ENCODE measurements around the gene YWHAE. TPM values are rescaled to one million over a fixed set of nuclear protein-coding genes. Genes with fewer than 3 reads are reported as not detected.
"Not testable (repeated sequence)": the region's sequence is repeated elsewhere in the genome, so short reads cannot be mapped to it uniquely, and the experiment has no call there.

YWHAE gene
- total RNA-seq, 1 experiment from 2014 or later: 659 TPM

DNA sequence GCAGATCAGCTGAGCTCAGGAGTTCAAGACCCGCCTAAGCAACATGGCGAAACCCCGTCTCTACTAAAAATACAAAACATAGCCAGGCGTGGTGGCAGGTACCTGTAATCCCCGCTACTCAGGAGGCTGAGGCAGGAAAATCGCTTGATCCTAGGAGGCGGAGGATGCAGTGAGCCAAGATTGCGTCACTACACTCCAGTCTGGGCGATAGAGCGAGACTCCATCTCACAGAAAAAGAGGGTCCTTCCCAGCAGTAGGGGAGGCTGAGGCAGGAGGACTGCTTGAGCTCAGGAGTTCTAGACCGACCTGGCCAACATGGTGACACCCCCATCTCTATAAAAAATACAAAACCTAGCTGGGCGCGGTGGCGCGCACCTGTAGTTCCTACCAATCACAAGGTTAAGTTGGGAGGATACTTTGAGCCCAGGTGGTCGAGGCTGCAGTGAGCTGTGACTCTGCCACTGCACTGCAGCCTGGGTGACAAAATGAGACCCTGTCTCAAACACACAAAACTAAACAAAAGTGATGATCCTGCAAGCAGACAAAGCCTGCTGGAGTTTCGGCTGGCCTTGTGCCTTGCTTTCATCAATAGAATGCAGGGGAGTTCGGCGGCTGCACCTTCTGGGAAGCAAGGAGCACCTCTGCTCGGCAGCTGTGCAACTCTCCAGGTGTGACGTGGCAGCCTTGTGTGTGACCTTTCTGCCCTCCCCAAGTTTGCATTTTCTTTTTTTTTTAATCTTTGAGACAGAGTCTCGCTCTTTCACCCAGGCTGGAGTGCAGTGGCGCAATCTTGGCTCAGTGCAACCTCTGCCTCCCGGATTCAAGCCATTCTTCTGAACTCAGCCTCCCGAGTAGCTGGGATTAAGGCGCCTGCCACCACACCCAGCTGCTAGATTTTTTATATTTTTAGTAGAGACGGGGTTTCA lies 12.4 kb upstream of the YWHAE start:
- DNase-seq (ENCODE audit: low spot score): no peak

DNA sequence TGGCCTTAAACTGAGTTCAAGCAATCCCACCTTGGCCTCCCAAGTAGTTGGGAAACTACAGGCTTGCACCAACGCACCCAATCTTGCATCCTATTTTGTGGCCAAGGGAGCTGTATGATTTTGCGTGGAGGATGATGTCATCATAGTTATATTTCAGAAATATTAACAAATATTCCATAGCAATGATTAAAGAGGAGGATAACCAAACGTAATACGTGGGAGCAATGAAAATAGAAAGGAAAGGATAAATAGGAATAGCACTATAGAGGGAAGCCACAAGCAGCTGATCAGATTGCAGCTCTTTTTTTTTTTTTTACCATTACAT lies 2.2 kb upstream of the YWHAE start:
- DNase-seq (ENCODE audit: low spot score): no peak

DNA sequence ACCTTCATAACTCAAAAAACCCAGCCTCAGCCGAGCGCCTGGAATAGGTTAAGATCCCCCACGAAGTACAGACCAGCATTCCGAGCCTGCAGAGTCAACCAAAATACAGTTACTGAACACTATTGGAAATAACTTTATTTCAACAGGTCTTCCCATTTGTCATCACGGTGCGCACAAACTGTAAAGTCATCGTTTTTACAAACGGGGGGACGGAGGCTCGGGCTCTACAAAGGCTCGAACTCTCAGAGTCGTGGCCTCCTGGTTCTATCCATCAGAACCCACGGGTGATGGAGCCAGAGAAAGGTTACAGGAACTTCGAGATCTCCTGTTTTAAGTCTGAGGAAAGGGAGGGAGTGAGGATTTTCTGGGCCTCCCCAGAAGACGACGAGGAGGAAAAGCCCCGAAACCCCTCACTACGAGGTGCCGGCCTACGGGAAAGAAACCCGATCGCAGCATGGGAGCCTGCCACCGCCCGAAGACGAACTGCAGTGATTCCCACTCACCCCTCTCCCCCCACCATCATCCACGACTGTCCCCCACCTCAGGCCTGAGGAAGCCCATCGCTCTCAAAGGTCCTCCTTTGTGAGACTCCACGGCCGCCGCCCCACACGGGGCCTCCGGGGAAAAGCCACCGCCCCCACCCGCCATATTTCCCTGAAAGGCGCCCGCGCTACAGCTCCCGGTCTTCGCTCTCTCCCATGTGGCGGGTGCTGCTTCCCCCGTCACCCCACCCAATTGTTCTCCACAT lies 917 bp downstream of the YWHAE start:
- DNase-seq (ENCODE audit: low spot score): peak; percentile 19

DNA sequence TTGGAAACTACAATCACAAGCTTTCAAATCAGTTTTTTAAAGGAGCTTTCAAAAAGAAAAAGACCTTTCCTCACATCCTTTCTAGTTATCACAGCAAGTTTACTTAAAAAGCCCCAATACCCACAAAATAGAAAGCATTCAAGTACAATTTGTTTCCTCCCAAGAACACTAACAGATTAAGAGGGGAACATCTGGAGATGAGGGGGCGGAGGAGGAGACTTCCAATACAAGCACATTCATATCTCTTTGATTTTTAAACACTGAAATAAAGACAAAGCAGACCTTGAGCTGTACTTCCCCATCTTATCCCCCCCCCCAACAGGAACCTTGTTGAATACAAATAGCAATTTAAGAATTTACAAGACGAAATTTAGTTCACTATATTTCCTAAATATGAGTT lies 2.0 kb downstream of the YWHAE start:
- no peak for DNase-seq (ENCODE audit: low spot score)

DNA sequence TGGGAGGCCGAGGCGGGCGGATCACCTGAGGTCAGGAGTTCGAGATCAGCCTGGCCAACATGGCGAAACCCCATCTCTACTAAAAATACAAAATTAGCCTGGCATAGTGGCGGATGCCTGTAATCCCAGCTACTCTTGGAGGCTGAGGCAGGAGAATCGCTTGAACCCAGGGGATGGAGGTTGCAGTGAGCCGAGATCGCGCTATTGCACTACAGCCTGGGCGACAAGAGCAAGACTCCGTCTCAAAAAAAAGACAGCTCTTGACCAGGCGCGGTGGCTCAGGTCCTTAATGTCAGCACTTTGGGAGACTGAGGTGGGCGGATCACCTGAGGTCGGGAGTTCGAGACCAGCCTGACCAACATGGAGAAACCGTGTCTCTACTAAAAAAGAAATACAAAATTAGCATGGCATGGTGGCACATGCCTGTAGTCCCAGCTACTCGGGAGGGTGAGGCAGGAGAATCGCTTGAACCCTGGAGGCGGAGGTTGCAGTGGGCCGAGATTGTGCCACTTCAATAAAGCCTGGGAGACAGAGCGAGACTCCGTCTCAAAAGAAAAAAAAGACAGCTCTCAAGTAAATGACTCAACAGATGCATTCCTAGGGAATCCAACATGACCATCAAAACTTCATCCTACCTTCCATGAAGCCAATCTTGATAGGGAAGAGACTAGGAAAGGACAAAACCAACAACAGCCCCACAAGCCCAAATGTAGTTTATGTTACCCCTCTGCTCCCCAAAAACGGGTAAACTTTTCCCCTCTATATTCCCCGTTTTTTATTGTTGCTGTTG lies 4.0 kb downstream of the YWHAE start:
- not testable (repeated sequence) for DNase-seq (ENCODE audit: low spot score)

DNA sequence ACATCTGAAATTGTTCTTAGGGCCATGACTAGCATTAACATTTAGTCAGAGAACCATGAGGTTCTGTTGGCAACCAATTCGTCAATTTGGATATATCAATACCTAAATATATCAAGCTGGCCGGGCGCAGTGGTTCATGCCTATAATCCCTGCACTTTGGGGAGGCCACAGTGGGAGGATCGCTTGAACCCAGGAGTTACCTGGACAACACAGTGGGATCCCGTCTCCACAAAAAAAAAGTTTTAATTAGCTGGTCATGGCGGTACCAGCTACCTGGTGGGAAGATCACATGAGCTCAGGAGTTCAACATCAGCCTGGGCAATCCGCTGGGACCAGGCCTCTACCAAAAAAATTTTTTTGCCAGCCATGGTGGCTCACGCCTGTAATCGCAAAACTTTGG lies 8.4 kb downstream of the YWHAE start:
- DNase-seq (ENCODE audit: low spot score): no peak

DNA sequence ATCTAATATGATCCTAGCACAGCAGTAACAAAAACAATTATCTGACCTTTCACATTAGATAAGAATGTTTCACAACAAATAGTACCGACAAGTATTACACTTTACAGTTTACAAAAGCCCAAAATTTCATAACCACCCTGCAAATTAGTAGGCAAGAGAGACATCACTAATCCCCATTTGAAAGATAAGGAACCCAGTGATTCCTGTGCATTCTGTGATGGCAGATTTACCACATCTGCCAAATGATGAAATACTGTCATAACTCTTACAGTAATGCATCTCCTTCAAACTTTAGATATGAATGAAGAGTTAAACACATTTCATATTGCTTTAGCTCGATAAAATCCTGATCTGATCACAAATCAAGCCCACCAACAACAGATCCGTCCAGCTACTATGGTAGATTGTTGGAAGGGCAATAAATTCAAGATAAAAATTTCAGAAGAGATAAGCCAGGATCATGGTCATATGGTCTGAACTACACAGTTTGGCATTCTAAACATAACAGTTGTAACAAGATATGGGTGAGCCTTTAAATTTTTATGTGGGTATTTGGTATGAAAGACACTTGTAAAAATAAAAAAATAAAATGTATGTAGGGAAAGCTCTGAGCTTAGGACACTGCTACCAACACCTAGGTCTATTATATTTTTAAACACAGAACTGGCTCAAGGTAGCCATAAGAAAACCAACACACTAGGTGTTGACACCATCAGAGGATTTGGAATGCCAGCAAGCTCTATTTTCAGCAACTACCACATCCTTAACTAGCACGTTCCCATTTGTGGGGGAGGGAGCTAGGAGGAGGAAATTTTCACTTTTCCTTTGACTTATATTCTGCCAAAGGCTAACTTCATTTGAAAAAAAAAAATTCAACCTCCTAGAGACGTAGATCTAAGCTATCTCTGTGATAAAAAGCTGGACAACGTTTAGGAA lies 9.3 kb downstream of the YWHAE start:
- no peak for DNase-seq (ENCODE audit: low spot score)

DNA sequence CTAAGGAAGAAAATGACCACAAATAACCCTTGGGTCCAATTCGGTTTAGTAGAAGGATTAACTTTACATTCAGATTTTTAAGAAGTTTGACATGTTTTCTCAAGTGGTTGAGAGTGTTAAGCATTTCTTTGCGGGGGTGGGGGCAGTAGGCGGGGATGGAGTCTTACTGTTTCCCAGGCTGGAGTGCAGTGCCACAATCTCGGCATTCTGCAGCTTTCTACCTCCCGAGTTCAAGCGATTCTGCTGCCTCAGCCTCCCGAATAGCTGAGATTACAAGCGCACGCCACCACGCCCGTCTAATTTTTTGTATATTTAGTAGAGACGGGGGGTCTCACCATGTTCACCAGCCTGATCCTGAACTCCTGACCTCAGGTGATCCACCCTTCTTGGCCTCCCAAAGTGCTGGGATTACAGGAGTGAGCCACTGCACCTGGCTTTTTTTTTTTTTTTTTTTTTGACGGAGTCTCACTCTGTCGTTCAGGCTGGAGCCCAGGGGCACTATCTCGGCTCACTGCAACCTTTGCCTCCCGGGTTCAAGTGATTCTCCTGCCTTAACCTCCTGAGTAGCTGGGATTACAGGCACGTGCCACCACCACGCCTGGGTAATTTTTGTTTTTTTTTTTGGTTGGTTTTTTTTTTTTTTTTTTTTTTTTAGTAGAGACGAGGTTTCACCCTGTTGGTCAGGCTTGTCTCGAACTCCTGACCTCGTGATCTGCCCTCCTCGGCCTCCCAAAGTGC lies 12.4 kb downstream of the YWHAE start:
- DNase-seq (ENCODE audit: low spot score): not testable (repeated sequence)

DNA sequence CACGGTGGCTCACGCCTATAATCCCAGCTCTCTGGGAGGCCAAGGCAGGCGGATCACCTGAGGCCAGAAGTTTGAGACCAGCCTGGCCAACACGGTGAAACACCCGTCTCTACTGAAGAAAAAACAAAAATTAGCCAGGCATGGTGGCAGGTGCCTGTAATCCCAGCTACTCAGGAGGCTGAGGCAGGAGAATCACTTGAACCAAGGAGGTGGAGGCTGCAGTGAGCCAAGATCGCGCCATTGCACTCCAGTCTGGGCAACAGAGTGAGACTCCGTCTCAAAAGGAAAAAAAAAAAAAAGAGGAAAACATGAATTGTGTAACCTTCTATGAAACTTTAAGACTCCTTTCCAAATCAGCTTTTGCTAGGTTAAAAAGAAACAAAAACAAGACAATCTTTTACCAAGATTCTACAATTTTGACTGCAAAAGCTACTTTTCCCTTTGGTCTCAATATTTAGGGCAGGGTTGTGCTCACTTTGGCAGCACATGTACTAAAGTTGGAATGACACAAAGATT lies 13.3 kb downstream of the YWHAE start:
- DNase-seq (ENCODE audit: low spot score): not testable (repeated sequence)

DNA sequence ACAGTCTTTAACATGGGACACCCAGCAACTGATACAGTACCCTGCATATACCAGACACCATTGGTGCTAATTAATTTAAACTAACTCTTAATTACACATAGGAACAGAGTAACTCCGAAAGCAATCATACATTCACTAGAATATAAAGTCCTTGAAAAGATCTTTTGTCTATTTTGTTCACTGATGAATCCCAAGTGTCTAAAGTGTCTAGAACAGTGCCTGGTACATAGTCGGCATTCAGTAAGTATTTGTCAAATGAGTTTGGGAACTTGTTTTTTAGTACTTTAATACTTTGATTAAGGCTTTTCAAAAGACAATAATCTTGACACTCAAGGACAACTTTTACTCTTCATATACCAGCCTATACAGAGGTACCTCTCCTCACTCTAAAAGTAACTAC lies 13.8 kb downstream of the YWHAE start:
- no peak for DNase-seq (ENCODE audit: low spot score)

DNA sequence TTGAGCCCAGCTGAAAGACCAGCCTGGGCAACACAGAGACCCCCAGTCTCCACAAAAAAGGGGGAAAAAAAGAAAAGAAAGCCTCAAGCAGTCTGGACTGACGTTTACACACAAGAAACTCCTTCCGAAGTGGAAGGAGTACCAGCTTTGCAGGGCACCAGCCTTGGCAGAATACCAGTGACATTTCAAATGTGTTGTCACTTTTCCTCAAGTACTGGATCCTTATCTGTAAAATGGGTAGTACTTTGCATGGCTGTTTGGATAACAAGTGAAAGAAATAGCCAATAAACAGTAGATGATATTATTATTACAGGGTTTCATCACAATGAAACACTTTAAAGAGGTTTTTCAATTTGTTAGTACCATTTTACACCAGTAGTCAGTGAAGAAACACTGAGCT lies 14.2 kb downstream of the YWHAE start:
- no peak for DNase-seq (ENCODE audit: low spot score)

DNA sequence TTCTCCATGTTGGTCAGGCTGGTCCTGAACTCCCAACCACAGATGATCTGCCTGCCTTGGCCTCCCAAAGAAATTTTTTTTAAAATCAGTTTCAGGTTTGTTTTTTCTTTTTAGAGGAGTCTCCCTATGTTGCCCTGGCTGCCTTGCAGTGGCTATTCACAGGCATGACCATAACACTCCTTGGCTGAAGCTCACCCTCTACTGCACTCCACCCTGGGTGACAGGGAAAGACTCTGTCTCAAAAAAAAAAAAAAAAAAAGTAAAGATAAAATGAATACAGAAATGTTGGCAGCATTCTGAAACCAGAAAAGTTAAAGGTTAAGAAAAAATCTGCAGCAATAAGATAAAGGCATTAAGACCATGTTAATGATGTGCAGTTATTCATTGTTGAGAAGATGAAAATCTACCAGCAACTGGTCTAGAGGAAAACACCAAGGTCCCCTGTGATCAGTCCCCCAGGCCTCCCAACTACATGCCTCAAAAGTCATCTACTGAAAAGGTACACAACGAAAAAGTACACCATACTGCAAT lies 15.1 kb downstream of the YWHAE start:
- DNase-seq (ENCODE audit: low spot score): no peak

DNA sequence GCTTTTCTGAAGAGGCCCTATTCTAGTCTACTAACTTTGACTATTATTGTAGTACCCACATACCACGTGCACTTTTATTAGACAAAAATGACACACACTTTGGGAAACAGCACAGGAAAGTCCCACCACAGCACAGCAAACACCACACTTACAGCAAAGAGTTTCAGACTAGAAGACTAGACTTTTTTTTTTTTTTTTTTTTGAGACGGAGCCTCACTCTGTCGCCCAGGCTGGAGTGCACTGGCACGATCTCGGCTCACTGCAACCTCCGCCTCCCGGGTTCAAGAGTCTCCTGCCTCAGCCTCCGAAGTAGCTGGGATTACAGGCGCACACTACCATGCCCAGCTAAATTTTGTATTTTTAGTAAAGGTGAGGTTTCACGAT lies 20.1 kb downstream of the YWHAE start:
- no peak for DNase-seq (ENCODE audit: low spot score)

DNA sequence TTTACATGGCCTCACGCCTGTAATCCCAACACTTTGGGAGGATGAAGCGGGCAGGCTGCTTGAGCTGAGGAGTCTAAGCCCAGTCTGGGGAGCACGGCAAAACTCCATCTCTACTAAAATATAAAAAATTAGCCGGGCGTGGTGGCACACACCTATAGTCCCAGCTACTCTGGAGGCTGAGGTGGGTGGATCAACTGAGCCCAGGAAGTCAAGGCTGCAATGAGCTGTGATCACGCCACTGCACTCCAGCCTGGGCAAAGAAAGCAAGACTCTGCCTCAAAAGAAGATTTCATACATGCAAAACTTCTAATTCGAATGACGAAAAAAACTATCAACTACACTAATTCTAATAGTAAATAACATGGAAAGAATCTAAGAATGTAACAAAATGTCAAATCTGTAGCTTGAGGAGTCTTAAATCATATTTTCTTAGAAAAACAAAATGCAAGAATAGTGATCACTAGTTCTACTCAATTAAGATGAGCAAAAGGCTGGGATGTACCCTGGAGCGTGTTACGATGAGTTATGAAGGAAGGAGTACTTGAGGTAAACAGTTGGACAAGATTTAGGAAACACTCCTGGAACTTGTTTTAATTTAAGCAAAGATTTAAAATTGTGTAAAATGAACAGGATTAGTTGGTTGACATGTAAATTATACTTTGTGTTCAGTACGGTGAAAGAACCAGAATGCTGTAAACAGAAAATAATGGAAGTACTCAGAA lies 20.7 kb downstream of the YWHAE start:
- DNase-seq (ENCODE audit: low spot score): no peak

DNA sequence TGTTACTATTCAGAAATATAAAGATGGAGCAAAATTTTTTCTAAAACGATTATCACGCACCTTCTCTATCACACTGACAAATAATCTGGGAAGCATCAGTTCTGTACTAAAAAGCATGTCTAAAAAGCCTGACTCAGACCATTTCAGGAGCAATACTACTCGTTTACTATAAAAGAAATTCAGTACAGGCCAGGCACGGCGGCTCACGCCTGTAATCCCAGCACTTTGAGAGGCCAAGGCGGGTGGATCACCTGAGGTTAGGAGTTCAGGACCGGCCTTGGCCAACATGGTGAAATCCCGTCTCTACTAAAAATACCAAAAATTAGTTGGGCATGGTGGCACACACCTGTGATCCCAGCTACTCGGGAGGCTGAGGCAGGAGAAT lies 21.6 kb downstream of the YWHAE start:
- not testable (repeated sequence) for DNase-seq (ENCODE audit: low spot score)

DNA sequence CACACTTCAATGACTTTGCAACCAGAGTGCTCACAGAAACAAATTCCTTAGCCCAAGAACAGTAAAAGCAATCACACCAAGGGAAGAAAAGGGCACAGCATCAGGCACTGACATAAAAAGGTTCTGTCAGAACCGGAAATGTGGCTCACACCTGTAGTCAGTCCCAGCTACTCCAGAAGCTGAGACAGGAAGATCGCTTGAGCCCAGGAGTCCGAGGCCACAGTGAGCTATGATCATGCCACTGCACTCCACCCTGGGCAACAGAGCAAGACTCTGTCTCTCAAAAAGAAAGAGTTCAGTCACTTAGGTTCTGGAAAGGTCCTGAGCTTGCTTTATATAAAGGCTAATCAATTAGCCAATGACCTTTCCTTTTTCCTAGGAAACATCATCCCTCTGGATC lies 22.7 kb downstream of the YWHAE start:
- no peak for DNase-seq (ENCODE audit: low spot score)

DNA sequence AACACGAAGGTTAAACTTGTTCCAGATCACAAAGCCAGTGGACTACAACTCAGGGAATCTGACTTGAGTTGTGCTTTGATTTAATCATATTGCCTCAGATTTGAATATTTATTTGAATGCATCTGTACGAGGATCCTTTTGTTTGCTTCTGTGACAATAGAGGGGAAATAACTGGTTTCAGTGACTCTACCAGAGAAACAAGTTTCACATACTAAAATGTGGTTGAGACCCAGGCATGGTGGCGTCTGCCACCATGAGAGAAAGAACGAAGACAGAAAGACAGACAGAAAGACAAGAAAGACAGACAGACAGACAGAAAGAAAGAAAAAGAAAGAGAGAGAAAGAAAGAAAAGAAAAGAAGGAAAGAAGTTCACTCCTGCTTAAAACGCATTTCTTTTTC lies 24.0 kb downstream of the YWHAE start:
- no peak for DNase-seq (ENCODE audit: low spot score)

DNA sequence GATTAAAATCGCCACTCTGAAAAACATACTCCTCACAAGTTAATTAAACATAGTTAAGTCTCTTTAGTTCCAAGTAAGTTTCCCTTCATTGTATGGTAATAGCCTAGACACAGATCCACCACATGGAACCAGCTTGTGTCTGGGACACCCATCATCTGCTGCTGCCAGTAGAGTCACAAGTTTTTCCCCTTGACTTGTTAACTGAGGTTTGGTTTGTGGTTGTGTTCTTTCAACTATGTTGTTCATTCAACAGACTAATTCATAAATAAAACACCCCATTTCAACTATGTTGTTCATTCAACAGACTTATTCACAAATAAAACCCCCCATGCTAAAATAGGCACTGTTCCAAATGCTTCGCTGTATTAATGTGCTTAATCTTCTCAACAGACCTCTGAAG lies 24.4 kb downstream of the YWHAE start:
- DNase-seq (ENCODE audit: low spot score): no peak

DNA sequence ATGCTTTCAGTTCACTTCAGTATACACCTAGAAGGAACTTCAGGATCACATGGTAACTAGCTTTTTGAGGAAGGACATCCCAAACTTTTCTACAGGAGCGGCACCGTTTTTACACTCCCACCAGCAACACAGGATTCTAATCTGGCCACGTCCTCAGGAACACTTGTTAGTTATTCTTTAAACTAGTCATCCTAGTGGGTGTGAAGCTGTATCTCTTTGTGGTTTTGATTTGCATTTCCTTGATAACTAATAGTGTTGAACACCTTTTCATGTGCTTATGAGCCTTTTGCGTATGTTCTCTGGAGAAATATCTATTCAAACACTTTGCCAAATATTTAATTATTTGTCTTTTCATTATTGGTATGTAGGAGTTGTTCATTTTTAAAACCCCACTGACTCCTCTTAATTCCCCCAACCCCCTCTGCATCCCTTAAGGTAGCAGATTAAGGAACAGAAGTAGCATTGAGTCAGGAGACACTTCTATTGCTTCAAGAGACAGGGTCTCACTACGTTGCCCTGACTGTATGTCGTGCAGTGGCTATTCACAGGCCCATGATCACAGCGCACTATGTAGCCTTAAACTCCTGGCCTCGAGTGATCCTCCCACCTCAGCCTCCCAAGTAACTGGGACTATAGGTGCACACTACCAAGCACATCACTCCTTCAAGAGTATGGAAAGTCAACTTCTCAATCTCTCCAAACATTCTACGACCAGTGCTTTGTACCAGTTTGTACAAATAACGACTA lies 25.4 kb downstream of the YWHAE start:
- no peak for DNase-seq (ENCODE audit: low spot score)
